ELF-1 (cell line): ENCODE results near the gene CCDC158.
"Not testable (repeated sequence)": the region's sequence is repeated elsewhere in the genome, so short reads cannot be mapped to it uniquely, and the experiment has no call there.

ENCODE experiments used
- DNase-seq: peaks from one replicate; pipeline ENCODE4 v3.0.0-alpha.2; 2016; ENCODE audit warnings: low read depth, low spot score

CCDC158 gene

DNA sequence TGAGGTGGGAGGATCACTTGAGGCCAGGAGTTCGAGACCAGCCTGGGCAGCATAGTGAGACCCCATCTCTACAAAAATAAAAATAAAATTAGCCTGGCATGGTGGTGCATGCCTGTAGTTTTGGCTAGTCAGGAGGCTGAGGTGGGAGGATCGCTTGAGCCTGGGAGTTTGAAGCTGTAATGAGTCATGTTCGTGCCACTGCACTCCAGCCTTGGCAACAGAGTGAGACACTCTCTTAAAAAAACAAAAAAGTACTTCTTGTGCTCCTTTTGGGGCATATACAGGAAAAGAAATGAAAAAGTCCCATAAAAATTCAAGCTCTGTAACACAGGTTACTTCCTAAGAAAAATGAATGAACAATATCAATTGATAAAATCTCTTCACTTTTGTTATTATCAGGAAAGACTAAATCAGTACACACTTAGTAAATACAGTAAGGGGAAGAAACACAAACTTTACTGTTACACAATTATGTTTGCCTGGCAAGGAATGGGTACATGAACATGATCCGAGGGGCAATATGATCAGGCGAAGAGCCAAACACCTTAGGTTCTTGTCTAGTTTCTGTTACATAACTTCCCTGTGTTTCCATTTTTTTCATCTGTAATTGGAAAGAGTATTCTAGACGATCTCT lies 46.9 kb downstream of the CCDC158 start:
- no peak for DNase-seq

DNA sequence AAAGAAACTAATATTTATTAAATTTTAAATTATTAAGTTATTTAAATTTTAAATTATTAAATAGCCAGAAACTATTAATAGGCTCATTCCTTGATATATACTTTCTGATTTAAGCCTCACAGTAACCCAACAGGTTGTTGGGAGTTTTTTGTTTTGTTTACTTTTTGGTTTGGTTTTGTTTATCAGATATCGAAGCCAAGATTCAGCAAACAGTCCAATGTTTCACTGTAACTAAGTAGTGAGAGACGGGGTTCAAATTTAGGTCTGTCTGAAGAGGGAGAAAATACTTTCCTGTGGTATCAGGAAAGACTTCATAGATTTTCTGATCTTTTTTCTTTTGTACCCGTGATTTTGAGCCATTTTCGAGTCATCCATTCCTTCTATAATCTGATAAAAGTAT lies 54.2 kb downstream of the CCDC158 start:
- DNase-seq, result no peak

DNA sequence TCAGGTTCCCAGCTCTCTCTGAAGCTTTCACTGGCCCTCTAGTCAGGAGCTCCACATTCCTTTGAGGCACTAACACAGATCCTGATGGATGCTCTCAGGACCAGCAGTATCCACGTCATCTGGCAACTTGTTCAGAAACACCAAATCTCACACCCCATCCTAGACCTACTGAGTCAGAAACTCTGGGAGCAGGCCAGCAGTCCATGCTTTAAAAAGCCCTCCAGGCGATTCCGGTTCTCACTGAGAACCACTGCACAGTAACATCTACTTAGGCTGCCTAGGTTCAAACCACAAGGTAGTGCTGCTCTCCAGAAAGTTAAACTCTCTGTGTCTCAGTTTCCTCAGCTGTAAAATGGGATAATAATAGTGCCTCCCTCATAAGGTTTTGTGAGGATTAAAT lies 55.3 kb downstream of the CCDC158 start:
- no peak for DNase-seq

DNA sequence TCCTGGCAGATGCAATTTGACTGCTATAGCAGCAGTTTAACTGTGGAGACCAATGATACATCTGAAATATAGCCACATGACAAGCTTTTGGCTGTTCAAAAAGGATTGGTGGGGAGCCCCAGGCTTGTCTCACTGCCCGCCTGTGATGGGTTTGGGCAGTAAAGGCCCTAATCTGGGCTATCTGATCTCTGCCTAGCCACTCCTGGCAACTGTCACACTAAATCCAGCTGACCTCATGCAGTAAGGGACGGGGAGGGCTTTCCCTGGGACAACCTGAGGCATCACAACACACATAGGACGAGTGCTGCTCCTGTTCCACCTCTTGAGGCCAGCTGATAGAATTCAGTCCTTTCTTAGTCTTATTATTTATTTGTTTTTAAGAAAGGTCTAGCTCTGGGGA lies 56.2 kb downstream of the CCDC158 start:
- no peak for DNase-seq

DNA sequence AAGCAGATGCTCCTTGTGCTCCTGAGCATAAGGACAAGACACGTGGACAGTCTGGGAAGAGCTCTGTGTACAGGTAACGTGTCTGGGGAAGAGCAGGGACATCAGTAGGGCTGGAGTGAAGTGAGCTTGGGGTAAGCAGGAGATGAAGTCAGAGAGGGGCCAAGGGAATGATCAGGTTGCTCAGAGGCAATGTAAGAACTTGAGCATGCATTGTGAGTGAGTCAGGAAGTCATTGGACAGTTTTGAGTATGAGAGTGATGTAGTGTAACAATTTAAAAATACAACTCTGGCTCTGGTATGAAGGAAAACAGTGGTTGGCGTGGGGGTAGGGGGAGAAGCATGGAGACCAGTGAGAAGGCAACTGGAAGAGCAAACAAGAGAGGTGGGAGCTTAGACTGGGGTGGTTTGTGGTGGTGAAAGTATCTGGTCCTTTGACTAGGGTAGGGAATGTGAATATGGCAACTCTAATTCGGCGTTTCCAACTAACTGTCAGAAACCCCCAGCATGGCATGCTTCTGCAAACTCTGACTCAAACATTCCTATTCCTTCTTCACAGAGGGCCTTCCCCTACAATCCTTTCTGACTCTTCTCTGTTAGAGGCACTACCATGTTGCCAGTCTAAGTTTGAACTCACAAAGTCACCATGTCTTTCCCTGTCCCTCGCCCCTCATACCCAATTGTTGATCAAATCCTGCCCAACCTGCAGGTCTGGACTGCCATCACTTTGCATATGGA lies 57.2 kb downstream of the CCDC158 start:
- DNase-seq, result no peak

DNA sequence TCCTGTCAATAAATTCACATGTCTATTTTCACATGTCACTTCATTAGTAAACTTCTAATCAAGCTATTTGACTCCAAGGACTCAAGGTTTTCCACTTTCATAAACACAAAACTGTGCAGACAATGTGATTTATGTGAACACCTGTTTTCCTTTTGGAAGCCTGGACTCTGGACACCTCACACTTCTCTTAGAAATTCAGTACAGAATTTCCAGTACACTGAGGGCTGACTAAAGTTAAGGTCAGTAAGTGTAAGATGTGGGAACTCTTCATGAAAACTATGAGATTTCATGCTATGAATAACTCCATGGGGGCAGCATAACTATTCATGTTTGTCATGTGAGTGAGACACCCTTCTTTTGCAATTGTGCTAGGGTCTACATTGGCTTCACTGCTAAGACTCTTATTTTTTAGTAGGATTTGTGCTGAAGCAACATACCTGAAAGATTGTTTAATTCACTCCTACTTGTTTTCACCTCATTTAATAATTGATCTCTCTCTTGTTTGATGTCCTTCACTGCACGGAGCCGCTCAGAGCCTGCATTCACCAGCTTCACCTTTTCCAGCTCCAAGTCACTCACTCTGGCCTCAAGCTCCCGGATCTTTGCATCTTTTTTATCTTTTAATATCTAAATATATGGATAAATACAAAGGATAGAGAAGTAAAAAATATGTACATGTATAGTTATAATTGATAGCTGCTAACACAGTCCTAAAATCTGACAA lies 59.1 kb downstream of the CCDC158 start:
- DNase-seq, result no peak

DNA sequence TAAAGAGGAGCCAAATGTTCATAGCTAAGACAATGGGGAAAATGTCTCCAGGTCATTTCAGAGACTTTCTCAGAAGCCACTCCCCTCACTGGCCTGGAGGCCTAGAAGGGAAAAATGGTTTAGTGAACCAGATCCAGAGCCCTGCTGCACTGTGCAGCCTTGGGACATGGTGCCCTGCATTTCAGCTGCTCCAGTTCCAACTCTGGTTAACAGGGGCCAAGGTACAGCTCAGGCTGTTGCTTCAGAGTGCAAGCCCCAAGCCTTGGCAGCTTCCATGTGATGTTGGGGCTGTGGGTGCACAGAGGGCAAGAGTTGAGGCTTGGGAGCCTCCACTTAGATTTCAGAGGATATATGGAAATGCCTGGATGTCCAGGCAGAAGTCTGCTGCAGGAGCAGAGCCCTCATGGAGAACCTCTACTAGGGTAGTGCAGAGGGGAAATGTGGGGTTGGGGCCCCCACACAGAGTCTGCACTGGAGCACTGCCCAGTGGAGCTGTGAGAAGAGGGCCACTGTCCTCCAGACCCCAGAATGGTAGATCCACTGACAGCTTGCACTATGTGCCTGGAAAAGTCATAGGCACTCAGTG lies 61.0 kb downstream of the CCDC158 start:
- DNase-seq, result not testable (repeated sequence)

DNA sequence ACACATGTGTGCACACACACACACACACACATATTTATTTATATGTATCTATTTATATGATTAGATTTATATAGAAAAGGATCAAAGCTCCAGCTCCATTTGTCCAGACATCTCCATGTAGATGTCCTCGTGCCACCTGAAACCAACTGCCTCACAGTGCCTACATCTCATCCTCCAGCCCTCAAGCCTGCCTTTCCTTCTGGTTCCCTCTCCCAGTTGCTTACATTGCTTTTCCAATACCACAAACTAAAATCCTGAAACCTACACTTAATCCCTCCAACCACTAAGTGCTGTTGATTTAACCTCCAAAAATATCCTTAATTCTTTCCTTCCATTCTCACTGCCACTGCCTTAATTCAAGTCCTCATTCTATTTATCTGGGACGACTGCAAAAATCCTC lies 63.0 kb downstream of the CCDC158 start:
- DNase-seq, result no peak

DNA sequence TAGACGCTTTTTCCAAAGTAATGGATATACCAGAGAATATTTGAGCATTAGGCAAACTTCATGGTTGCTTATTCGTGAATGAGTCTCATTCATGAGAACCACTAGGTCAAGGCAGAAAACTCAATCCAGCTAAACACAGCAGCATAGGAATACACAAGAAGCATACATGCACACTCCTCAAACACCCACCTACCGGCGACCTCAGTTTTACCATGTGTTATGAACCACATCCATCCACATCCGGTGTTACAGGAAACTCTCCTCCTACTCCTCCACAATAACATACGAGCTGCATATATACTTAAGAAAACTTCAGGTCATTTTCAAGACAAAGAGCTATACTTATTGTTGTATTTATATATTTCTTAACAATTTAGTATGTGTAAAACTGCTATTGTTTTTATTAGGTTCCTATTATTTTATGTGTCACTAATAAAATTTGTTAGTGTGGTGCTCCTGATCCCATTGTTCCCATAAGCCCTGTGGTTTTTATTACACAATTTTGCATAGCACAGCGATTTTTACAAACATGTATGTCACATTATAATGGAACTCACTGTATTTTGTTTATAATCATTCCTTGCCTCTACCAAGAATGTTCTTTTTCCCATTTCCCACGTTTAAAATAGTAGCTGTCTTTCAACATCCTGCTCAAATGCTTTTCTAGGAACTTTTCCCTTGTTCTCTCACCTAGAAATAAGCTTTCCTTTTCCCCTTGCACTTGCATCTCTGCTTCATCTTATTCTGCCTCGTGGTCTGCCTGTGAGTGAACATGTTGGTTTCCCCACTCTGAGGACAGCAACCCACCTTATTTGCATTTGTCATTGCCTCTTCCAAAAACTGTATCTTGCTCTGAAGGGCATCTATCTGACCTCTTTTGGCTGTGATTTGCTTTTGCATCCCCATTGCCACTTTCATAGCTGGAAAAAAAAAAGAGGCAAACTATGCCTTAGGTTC lies 66.1 kb downstream of the CCDC158 start:
- DNase-seq, result no peak

DNA sequence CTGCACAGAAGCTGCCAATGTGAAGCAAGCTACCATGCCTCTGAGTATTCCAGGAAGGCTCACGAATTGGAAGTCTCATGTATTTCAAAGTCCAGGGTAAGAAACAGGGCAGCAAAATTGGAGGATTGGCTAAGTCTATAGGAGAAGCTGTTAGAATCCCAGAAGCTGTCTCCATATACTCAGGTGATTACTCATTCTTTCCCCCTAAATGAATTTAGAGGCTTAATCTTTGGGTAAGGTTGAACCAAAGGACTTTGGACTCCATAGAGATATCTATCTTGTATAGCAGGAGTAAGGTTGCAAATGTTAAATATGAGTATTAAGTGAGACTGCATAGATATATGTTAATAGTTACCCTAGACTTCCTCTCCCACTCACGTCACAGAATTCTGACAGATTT lies 78.1 kb downstream of the CCDC158 start:
- DNase-seq, result no peak

DNA sequence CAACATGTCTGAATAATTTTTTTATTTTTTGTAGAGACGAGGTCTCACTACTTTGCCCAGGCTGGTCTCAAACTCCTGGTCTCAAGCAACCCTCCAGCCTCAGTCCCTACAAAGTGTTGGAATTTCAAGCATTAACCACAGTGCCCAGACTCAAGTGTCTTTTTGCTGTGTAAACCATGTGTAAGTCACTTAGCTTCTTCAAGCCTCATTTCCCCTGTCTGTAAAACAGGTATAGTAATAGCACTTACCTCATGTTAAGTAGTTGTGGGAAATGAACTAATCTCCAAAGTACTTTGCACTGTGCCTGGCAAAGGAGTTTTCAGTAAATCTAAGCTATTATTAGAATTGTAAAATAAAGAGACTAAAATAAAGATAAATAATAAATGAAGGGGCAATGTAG lies 78.8 kb downstream of the CCDC158 start:
- no peak for DNase-seq

DNA sequence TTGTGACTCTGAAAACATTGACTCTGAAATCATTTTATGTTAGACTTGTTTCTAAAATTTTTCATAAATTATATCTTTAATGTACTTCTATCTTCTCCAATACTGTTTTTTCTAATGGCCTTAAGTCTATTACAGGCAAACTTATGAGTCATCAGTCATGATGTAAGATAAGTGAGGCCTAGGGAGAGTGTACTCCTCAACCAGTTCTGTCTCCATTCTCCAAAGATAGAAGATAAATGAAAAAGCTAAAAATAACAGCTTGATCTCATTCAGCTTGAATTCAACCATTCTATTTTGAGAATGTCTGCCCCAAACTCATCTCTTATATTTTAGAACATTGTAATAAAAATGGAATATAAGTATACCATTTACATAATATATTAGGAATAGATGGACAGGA lies 79.9 kb downstream of the CCDC158 start:
- DNase-seq, result no peak

DNA sequence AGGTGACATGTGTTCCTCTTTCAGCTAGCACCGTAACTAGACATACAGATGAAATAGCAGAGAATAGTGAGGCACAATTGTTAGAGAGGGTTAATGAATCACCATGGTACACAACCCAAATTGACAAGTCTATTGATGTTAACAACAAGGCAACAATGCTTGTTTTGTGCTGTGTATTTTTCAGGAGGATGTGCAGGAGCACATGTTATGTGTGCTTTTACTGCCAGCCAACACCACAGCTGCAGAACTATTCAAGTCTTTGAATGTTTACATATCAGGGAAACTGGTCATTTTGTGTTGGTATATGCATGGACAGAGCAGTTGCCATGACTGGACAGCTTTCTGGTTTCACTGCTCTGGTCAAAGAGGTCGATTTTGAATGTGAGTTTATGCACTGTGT lies 81.6 kb downstream of the CCDC158 start:
- DNase-seq, result no peak

DNA sequence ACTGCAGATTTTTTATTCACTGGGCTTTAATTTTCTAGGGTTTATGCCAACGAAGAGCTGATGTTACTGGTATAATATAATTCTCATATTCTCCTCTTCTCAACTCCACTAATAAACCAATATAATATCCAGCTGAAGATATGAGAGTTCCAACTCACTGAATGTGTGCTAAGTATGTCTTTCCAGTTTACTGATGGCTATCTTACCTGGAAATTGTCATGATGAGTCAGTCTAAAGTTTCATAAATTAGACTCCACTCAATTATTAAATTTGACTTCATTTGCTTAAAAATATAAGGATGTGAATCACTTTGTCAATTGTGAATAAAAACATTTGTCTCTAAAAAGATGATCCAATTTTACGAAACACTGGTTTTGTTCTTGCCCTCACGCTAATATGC lies 86.1 kb downstream of the CCDC158 start:
- DNase-seq, result no peak

DNA sequence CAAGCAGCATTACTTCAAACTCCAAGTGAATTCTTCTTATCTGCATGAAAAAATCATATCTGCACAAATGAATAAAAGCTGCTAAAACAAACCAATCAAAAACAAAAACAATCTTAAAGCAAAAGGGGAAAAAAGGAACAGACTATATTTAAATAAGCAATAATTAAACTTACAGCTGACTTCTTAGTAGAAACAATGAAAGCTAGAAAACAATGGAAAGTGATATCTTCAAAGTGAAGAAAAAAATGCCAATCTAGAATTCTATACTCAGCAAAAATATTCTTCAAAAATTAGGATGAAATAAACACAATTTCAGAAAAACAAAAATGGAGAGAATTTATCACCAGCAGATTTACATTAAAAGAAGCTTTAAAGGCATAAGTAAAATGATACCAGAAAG lies 94.4 kb downstream of the CCDC158 start:
- DNase-seq, result no peak

DNA sequence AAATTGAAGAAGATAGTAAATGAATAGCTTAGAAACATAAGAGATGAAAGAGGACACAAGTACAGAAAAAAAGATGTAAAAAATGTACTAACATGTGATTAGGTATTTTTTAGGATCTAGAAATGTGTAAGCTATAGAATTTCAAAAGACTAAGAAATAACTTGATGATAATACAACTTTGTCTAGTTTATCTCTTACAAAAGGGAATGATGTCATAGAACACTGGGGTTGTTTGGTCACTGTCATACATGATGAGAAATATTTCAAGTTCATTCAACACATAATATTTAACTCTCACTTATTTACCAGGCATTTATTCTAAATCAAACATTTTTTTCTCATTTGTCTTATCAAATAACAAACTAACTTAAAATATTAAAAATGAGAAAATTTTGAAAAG lies 95.9 kb downstream of the CCDC158 start:
- no peak for DNase-seq

DNA sequence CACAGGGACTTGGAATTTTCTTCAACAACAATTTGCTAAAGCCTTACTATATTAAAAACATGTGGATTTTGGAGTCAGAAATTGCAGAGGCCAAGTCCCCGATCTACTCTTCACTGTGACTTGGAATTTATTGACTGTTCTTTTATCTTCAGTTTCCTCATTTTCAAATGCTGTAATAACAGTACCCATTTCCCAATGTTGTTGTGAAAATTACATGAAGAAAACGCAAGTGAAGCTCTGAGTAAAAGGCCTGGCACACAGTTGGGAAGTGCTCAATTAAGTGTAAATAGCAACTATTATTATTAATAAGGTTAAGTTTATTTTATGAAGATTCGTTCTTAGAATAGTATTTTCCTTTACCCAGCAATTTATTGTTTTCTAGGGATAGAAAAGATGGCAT lies 98.7 kb downstream of the CCDC158 start:
- no peak for DNase-seq

DNA sequence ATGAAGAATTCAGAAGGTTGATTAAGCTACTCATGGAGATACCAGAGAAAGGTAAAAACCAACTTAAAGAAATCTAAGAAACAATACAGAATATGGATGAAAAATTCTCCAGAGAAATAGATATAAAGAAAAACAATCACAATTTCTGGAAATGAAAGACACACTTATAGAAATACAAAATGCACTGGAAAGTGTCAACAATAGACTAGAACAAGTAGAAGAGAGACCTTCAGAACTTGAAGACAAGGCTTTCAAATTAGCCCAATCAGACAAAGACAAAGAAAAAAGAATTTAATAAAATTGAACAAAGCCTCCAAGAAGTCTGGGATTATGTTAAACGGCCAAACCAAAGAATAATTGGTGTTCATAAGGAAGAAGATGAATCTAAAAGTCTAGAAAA lies 104.8 kb downstream of the CCDC158 start:
- no peak for DNase-seq

DNA sequence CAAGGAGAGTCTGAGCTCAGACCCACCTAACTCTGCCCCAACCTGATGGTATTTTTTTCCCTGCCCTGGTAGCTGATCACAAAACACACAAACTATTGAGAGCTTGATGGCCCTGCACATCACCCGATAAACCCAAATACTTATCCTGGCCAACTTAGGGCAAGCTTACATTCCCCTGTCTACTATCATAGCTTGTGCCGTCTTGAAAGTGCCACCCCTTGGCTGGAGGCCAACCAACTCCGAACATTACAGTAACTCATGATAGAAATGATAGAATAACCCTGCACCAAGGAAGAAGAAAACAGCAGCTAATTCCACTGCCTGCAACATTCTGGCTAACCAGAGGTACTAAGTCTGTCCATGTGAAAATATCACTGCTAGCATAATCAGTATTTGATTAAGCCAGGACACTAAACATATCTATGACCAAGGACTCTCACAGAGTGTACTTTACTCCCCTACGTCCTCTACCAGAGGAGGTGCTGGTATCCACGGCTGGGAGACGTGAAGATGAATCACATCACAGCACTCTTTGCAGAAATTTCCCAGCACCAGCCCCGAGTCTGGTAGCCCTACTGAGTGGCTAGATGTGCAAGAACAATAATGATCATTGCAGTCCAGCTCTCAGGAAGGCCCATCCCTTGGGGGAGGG lies 105.5 kb downstream of the CCDC158 start:
- DNase-seq, result no peak

DNA sequence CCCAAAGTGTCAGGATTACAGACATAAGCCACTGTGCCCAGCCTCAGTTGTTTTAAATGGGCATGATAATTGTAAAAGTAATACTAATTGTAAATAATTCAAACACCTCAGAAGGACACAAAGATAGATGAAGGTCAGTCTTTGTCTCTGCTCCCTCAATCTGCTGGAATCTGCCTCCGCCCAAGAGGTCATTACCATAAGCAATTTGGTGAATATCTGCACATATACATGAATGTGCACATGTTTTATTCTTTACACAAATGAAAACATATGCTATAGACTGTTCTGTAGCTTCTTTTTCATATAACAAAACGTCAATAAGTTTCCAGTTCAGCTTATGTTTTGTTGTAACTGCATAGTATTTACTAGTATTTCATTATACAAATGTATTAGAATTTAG lies 107.4 kb downstream of the CCDC158 start:
- no peak for DNase-seq

DNA sequence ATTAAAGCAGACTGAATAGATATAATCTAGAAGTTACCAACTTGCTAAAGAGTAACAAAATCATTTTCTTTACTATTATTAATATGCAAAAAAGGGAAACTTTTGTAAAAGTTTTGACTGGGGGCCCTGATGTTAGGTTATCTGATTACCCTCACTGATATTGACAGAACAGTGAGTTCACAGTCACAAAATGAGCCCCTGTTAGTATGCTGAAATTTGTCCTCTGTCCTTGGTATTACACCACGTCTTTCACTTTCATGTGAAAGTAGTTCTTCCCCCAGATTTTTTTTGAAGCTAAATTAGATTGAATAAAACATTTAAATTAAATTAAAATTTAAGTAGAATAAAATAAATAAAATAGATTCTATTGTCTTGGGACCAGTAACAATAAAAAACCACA lies 108.5 kb downstream of the CCDC158 start:
- DNase-seq, result no peak
